ENCODE data around the gene KRT75. TPM values are rescaled to one million over a fixed set of nuclear protein-coding genes. Genes with fewer than 3 reads are reported as not detected.
"Not testable (repeated sequence)": the region's sequence is repeated elsewhere in the genome, so short reads cannot be mapped to it uniquely, and the experiment has no call there.

The KRT75 gene
- total RNA-seq, 1 donor from 2014 or later: not detected

DNA sequence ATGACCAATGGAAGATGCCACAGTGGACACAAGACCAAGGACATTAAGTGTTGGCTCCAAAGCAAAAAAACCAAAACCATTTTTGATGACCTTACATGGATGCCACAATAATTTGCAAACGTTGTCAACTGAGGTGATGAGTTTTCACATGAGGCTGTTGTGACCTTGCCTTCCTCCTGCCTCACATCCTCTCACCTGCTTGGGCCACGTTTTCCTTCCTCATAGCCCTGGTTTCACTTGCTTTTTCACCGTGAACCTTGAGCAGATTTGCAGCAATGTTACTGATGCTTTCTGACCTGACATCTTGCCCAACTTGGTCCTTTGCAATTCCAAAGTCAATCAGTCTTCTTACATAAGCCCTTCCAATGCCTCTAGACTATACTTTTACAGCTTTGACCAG lies 14.1 kb upstream of the KRT75 start:
- Mint-ChIP-seq H3K4me1 (peaks cover 2% of the 10 kb centered on the region), H3K27me3 (ENCODE audit: insufficient read depth, low read depth) (peaks cover under 1% of the 10 kb centered on the region), H3K9me3 (no peaks in the 10 kb centered on the region), H3K36me3 (no peaks in the 10 kb centered on the region), H3K27ac (no peak overlapping the region), H3K4me3 (no peak overlapping the region)
- no peak for TF ChIP-seq EZH2 (IDR thresholded peaks at IDR 0.05)
- TF ChIP-seq, protein P1, sequence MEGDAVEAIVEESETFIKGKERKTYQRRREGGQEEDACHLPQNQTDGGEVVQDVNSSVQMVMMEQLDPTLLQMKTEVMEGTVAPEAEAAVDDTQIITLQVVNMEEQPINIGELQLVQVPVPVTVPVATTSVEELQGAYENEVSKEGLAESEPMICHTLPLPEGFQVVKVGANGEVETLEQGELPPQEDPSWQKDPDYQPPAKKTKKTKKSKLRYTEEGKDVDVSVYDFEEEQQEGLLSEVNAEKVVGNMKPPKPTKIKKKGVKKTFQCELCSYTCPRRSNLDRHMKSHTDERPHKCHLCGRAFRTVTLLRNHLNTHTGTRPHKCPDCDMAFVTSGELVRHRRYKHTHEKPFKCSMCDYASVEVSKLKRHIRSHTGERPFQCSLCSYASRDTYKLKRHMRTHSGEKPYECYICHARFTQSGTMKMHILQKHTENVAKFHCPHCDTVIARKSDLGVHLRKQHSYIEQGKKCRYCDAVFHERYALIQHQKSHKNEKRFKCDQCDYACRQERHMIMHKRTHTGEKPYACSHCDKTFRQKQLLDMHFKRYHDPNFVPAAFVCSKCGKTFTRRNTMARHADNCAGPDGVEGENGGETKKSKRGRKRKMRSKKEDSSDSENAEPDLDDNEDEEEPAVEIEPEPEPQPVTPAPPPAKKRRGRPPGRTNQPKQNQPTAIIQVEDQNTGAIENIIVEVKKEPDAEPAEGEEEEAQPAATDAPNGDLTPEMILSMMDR (IDR thresholded peaks at IDR 0.05): no peak
- no peak for TF ChIP-seq EZH2phosphoT487 (IDR thresholded peaks at IDR 0.05)
- H3K4me3 ChIP-seq: no peak overlapping the region
- no peaks in the 10 kb centered on the region for H3K4me1 ChIP-seq
- no peaks in the 10 kb centered on the region for H3K79me2 ChIP-seq (ENCODE audit: low read depth)
- H3K9me3 ChIP-seq (ENCODE audit: low read depth): no peaks in the 10 kb centered on the region
- no peaks in the 10 kb centered on the region for H4K20me1 ChIP-seq (ENCODE audit: low read depth)
- no peaks in the 10 kb centered on the region for H3F3A ChIP-seq (ENCODE audit: low read depth)
- H3K27ac ChIP-seq: no peak overlapping the region
- DNase-seq (ENCODE audit: low spot score): no peak
- no peaks in the 10 kb centered on the region for H3K27me3 ChIP-seq
- H3K4me2 ChIP-seq: no peak overlapping the region
- no peaks in the 10 kb centered on the region for H3K36me3 ChIP-seq
- H3K9ac ChIP-seq: no peak overlapping the region
- no peak overlapping the region for H2AFZ ChIP-seq (replicated peaks)

DNA sequence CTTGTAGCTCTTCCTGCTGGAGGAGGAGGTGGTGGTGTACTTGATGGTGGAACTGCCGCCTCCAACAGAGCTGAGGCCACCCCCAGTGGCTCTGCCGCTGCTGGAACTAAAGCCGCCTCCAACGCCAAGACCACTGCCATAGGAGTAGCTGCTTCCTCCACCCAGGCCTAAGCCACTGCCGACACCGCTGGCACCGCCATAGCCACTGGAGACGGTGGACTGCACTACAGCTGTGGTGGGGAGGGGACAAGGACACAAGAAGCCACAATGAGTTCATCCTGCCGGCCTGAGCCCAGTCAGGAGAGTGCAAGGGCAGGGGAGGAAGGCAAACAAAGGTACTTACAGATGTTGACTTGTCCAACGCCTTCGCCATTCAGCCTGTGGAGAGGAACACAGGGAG lies 13.0 kb upstream of the KRT75 start:
- not testable (repeated sequence) for H3K27me3 ChIP-seq; H3K4me3 Mint-ChIP-seq; H3K27me3 Mint-ChIP-seq (ENCODE audit: insufficient read depth, low read depth); H3K27ac Mint-ChIP-seq; H4K20me1 ChIP-seq (ENCODE audit: low read depth); H3K4me2 ChIP-seq; DNase-seq (ENCODE audit: low spot score); H3K27ac ChIP-seq; H3K79me2 ChIP-seq (ENCODE audit: low read depth); H2AFZ ChIP-seq (replicated peaks); H3K4me3 ChIP-seq; H3K4me1 Mint-ChIP-seq; H3K9me3 ChIP-seq (ENCODE audit: low read depth); H3K9me3 Mint-ChIP-seq; H3K36me3 Mint-ChIP-seq; H3K9ac ChIP-seq; H3K36me3 ChIP-seq; H3F3A ChIP-seq (ENCODE audit: low read depth)
- H3K4me1 ChIP-seq: peaks cover 10% of the 10 kb centered on the region

DNA sequence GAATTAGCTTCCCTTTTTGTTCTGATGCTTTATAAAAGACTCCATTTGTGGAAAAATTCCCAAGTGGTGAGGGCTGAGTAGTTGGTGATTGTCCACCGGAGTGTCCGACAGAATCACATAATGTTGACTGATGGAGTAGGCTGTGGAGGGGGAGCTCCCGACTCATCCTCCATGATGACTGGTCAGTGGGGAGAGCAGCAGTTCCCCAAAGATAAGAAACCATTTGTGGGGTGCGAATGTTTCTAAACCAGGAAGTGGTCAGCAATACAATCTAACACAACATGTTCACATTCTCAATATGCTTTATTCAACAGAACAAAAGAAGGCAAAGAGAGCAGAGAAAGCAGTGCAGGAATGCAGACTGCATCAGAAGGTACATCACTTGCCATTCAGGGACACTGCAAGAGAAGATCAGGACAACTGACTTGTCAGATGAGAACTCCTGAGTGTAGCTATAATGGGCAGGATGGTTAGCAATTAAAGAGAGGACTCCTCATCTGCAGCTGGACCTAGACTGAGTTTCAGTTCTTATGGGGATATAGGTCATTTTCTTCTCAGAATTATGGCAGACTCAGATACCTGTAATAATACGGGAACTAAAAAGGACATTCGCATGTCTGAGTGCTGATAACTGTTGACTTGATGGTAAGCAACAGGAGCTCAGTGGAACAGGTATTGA lies 12.3 kb upstream of the KRT75 start:
- Histone ChIP-seq H3K4me1 (peaks cover 17% of the 10 kb centered on the region), H2AFZ (replicated peaks) (no peak overlapping the region), H3K27me3 (no peaks in the 10 kb centered on the region), H3K27ac (no peak overlapping the region), H3K9ac (no peak overlapping the region), H3K4me2 (no peak overlapping the region), H3K36me3 (no peaks in the 10 kb centered on the region), H4K20me1 (ENCODE audit: low read depth) (no peaks in the 10 kb centered on the region), H3F3A (ENCODE audit: low read depth) (peaks cover 3% of the 10 kb centered on the region), H3K9me3 (ENCODE audit: low read depth) (no peaks in the 10 kb centered on the region), H3K79me2 (ENCODE audit: low read depth) (no peaks in the 10 kb centered on the region), H3K4me3 (no peak overlapping the region)
- Mint-ChIP-seq H3K27ac (peak overlapping the region; percentile 36), H3K4me1 (peaks cover 17% of the 10 kb centered on the region), H3K9me3 (no peaks in the 10 kb centered on the region), H3K27me3 (ENCODE audit: insufficient read depth, low read depth) (no peaks in the 10 kb centered on the region), H3K4me3 (no peak overlapping the region), H3K36me3 (no peaks in the 10 kb centered on the region)
- TF ChIP-seq, protein P1 (IDR thresholded peaks at IDR 0.05): no peak
- TF ChIP-seq EZH2phosphoT487 (IDR thresholded peaks at IDR 0.05) (no peak), EZH2 (IDR thresholded peaks at IDR 0.05) (no peak)
- DNase-seq (ENCODE audit: low spot score): no peak

DNA sequence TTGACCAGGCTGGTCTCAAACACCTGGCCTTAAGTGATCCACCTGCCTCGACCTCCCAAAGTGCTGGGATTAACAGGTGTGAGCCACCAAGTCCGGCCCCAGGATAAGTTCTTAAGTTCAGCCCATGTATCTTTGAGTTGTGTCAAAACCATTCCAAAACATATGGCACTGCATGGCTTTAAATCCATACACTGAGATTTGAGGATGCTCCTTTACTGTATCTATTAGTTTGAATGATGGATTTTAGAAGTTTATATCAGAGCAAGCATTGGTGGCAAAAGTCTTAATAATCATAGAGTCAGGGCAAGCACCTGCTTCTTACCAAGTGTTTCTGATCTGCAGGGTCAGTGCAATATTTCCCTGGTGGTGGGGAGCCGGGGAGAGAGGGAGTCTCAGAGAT lies 11.7 kb upstream of the KRT75 start:
- Mint-ChIP-seq H3K9me3 (no peaks in the 10 kb centered on the region), H3K4me1 (peaks cover 23% of the 10 kb centered on the region), H3K36me3 (no peaks in the 10 kb centered on the region), H3K27ac (no peak overlapping the region), H3K27me3 (ENCODE audit: insufficient read depth, low read depth) (peaks cover 2% of the 10 kb centered on the region), H3K4me3 (no peak overlapping the region)
- peaks cover 23% of the 10 kb centered on the region for H3K4me1 ChIP-seq
- no peak for TF ChIP-seq EZH2 (IDR thresholded peaks at IDR 0.05)
- no peak for TF ChIP-seq EZH2phosphoT487 (IDR thresholded peaks at IDR 0.05)
- TF ChIP-seq, protein P1 (IDR thresholded peaks at IDR 0.05): no peak
- no peaks in the 10 kb centered on the region for H3K79me2 ChIP-seq (ENCODE audit: low read depth)
- no peaks in the 10 kb centered on the region for H3K9me3 ChIP-seq (ENCODE audit: low read depth)
- no peak overlapping the region for H3K27ac ChIP-seq
- H2AFZ ChIP-seq (replicated peaks): no peak overlapping the region
- no peak overlapping the region for H3K4me2 ChIP-seq
- no peaks in the 10 kb centered on the region for H3K36me3 ChIP-seq
- no peak overlapping the region for H3K9ac ChIP-seq
- H4K20me1 ChIP-seq (ENCODE audit: low read depth): no peaks in the 10 kb centered on the region
- no peaks in the 10 kb centered on the region for H3K27me3 ChIP-seq
- no peak for DNase-seq (ENCODE audit: low spot score)
- H3F3A ChIP-seq (ENCODE audit: low read depth): peaks cover 3% of the 10 kb centered on the region
- no peak overlapping the region for H3K4me3 ChIP-seq

All from neural progenitor cell (in vitro differentiated cells).